HFFc6 (cell line): Measurements from ENCODE around the gene CIDEB. TPM values are rescaled to one million over a fixed set of nuclear protein-coding genes. Genes with fewer than 3 reads are reported as not detected.

Experiments
- DNase-seq: peaks from one replicate; pipeline ENCODE4 v3.0.0-alpha.2; 2018
- H3K27ac Mint-ChIP-seq: 2 replicates; pipeline ENCODE4 v1.8.0; 2020; ENCODE audit warnings: mild to moderate bottlenecking, mixed read lengths
- H3K27me3 Mint-ChIP-seq: 2 replicates; pipeline ENCODE4 v1.8.0; 2021; ENCODE audit warnings: mild to moderate bottlenecking, moderate library complexity, mixed read lengths; ENCODE audit not compliant: insufficient read depth
- H3K36me3 Mint-ChIP-seq: 2 replicates; pipeline ENCODE4 v1.8.0; 2021; ENCODE audit warnings: low read depth, mixed read lengths
- H3K4me1 Mint-ChIP-seq: 2 replicates; pipeline ENCODE4 v1.8.0; 2020; ENCODE audit warnings: low read depth, mixed read lengths
- H3K4me3 Mint-ChIP-seq: 2 replicates; pipeline ENCODE4 v1.8.0; 2020; ENCODE audit warnings: mild to moderate bottlenecking, moderate library complexity, mixed read lengths
- H3K9me3 Mint-ChIP-seq: 2 replicates; pipeline ENCODE4 v1.8.0; 2020; ENCODE audit warnings: mild to moderate bottlenecking, mixed read lengths
- total RNA-seq, 6 experiments: library from RNA; stranded (reverse); fragmentation: NEBNext Ultra II Directional; extraction: Animal tissue kit (Norgen Biotek cat#: 25700); gene quantifications; 2 replicates in 1 of 6; 3 replicates in 5 of 6; pipeline ENCODE4 v1.2.3, GENCODE V29; 2021
- TF ChIP-seq, protein P1 (sequence below): fragments of 200-600 bp; sonication (generic); IDR thresholded peaks from 2 replicates; pipeline ENCODE4 v1.5.0; 2021; ENCODE audit warnings: antibody characterized with exemption, mild to moderate bottlenecking

Gene CIDEB
- total RNA-seq, 6 experiments from 2014 or later: 0.17 to 0.40 (median 0.20) TPM; not detected in 1

DNA sequence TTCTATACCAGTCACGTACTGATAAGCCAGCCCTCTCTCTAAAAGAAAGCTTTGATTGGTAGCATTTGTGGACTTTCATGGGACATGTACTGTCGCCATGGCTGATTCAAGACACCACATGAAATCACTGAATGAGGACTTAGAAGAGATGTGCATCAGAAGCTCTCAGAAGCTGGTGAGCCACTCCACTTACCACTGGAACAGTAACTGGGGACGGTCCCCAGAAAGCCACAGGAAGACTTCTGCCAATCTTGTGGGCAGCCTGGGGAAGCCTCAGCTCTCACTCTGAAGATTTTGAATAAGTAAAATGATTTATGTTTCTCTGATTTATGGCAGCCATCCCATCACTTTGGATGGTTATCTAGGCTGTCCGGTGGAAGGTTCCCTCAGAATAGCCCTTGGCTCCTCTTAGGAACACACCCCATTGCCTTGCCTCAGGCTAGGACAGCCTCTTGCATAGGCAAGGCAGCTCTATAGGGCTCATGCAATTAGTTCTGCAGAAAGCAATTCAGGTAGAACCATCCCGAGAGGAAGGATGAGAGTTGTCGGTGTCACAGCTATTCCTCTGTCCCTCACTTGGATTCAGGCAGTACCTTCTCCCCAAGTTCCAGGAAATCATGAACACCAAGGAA lies 18.0 kb downstream of the CIDEB start:
- Mint-ChIP-seq H3K4me1 (peaks cover 6% of the 10 kb centered on the region; the same call in 1 of the 2 replicates), H3K27ac (no peak overlapping the region), H3K9me3 (no peaks in the 10 kb centered on the region), H3K36me3 (peaks cover 7% of the 10 kb centered on the region; the same call in 1 of the 2 replicates), H3K4me3 (no peak overlapping the region), H3K27me3 (peaks cover 2% of the 10 kb centered on the region; the same call in 1 of the 2 replicates)
- no peak for DNase-seq
- TF ChIP-seq, protein P1, sequence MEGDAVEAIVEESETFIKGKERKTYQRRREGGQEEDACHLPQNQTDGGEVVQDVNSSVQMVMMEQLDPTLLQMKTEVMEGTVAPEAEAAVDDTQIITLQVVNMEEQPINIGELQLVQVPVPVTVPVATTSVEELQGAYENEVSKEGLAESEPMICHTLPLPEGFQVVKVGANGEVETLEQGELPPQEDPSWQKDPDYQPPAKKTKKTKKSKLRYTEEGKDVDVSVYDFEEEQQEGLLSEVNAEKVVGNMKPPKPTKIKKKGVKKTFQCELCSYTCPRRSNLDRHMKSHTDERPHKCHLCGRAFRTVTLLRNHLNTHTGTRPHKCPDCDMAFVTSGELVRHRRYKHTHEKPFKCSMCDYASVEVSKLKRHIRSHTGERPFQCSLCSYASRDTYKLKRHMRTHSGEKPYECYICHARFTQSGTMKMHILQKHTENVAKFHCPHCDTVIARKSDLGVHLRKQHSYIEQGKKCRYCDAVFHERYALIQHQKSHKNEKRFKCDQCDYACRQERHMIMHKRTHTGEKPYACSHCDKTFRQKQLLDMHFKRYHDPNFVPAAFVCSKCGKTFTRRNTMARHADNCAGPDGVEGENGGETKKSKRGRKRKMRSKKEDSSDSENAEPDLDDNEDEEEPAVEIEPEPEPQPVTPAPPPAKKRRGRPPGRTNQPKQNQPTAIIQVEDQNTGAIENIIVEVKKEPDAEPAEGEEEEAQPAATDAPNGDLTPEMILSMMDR: no peak

- H3K4me1 Mint-ChIP-seq: peaks cover 6% of the 10 kb centered on the region; the same call in 1 of the 2 replicates
- no peak for DNase-seq
- H3K4me3 Mint-ChIP-seq: no peak overlapping the region
- H3K27ac Mint-ChIP-seq: no peak overlapping the region
- peaks cover 7% of the 10 kb centered on the region; the same call in 1 of the 2 replicates for H3K36me3 Mint-ChIP-seq
- no peaks in the 10 kb centered on the region for H3K9me3 Mint-ChIP-seq
- peaks cover under 1% of the 10 kb centered on the region; the same call in 1 of the 2 replicates for H3K27me3 Mint-ChIP-seq
- TF ChIP-seq, protein P1: no peak
These were observed 20.8 kb downstream of the CIDEB start for GRCh38 chr14:24286996-24287395.

DNA sequence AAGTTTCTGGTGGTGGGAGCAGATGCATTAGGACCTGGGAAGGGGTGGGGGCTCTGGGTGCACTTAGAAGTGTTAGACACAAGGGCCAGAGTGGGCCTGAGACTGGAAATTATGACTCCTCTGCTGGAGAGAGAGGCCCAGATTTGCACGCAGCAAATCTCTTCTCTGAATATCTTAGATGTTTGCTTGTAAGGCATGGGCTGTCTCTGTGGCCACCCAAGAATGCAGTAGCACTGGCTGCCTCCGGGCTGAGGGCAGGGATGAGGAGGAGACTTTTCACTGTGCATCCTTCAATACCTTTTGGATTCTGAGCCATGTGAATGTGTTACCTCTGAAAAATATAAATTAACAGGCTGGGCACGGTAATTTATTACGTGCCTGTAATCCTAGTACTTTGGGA lies 22.4 kb downstream of the CIDEB start:
- DNase-seq: peak; percentile 20
- no peaks in the 10 kb centered on the region; the same call in 1 of the 2 replicates for H3K27me3 Mint-ChIP-seq
- H3K4me1 Mint-ChIP-seq: peaks cover 14% of the 10 kb centered on the region; the same call in 1 of the 2 replicates
- H3K36me3 Mint-ChIP-seq: peaks cover 2% of the 10 kb centered on the region; the same call in 1 of the 2 replicates
- H3K9me3 Mint-ChIP-seq: no peaks in the 10 kb centered on the region
- H3K4me3 Mint-ChIP-seq: no peak overlapping the region
- 0 out of 2 replicates have a peak overlapping the region, but pooled peaks have one; percentile 8 for H3K27ac Mint-ChIP-seq
- TF ChIP-seq, protein P1: no peak

DNA sequence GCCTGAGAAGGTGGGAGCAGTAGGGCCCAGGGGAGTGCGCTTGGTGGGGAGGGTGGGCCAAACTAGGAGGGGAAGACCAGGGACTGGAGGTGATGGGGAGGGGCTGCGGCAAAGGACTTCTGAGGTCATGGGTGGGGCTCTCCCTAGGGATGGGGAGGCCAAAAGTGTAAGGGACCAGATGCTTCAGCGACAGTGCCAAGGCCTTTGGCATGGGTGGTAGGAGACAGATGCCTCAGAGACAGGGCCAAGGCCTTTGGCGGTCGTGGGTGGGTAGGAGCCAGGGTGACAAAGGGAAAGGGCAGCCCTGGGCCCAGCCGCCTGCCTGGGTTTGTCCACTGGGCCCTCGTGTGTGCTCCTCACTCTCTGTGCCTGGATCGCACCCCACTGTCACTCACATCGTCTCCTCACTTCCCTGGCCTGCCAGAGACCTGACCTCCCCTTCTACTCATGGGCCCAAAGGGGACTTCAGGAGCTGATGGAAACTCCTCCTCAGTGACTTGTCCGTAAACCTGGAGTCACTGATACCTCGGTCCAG lies 23.2 kb downstream of the CIDEB start:
- no peak overlapping the region for H3K27ac Mint-ChIP-seq
- no peak for DNase-seq
- peaks cover 16% of the 10 kb centered on the region; the same call in 1 of the 2 replicates for H3K4me1 Mint-ChIP-seq

DNA sequence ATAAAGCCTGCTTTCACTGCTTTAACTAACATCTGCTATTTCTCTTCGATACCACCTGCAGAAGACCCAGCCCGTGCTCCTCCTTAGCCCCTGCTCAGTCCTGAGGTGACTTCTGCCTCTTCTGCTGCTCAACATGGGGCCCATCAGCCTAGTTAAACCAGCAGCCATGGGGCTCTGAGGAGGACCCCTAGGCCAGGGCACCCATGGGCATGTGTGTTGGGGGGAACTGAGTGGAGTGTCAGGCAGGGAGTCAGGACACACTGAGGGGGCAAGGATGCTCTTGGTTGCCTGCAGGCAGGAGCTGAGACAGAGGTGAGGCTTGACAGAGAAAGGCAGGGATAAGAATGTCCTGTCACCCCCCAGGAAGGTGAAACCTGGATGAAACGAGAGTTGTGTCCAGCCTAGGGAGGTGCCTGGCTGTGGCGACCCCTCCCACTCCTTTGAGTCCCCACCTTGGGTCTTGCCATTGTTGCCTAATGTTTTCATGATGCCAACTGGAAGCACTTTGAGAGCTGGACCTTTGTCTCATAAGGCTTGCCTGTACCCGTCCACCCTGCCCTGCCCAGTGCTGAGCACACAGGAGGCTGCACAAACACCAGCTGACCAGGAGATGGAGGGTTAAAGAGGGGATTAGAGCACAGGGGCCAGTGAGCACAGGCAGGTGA lies 23.8 kb downstream of the CIDEB start:
- Mint-ChIP-seq H3K9me3 (no peaks in the 10 kb centered on the region), H3K4me3 (no peak overlapping the region), H3K36me3 (no peaks in the 10 kb centered on the region), H3K27me3 (no peaks in the 10 kb centered on the region; the same call in 1 of the 2 replicates), H3K27ac (no peak overlapping the region), H3K4me1 (peaks cover 23% of the 10 kb centered on the region)
- TF ChIP-seq, protein P1: no peak
- no peak for DNase-seq

More for the DNA sequence above, 23.2 kb downstream of the CIDEB start:
- no peaks in the 10 kb centered on the region for H3K9me3 Mint-ChIP-seq
- TF ChIP-seq, protein P1: no peak
- H3K27me3 Mint-ChIP-seq: no peaks in the 10 kb centered on the region; the same call in 1 of the 2 replicates
- H3K36me3 Mint-ChIP-seq: no peaks in the 10 kb centered on the region
- no peak overlapping the region for H3K4me3 Mint-ChIP-seq
